ENCODE measurements around the gene TAS1R2. TPM values are rescaled to one million over a fixed set of nuclear protein-coding genes. Genes with fewer than 3 reads are reported as not detected.
"Not testable (repeated sequence)": the region's sequence is repeated elsewhere in the genome, so short reads cannot be mapped to it uniquely, and the experiment has no call there.

The TAS1R2 gene
- total RNA-seq, 1 donor from 2014 or later = not detected

- no peak for DNase-seq
Observed at GRCh38 chr1:18868354-18868753, 8.9 kb upstream of the TAS1R2 start.

- DNase-seq = no peak
Observed at GRCh38 chr1:18866846-18867245, 7.4 kb upstream of the TAS1R2 start.

GRCh38 chr1:18866314-18866713 lies 6.9 kb upstream of the TAS1R2 start:
- no peak for DNase-seq

GRCh38 chr1:18865176-18865575 lies 5.7 kb upstream of the TAS1R2 start:
- no peak for DNase-seq

- DNase-seq = no peak
Observed at GRCh38 chr1:18861590-18861989, 2.1 kb upstream of the TAS1R2 start.

- no peak for DNase-seq
Observed at GRCh38 chr1:18861082-18861481, 1.6 kb upstream of the TAS1R2 start.

- no peak for DNase-seq
Observed at GRCh38 chr1:18858070-18858688, 1.3 kb downstream of the TAS1R2 start.

- DNase-seq = no peak
Observed at GRCh38 chr1:18856435-18856834, 3.0 kb downstream of the TAS1R2 start.

GRCh38 chr1:18855573-18855972 lies 3.9 kb downstream of the TAS1R2 start:
- no peak for DNase-seq

GRCh38 chr1:18854331-18855025 lies 5.0 kb downstream of the TAS1R2 start:
- DNase-seq = no peak

GRCh38 chr1:18852501-18852900 lies 7.0 kb downstream of the TAS1R2 start:
- DNase-seq = no peak

- DNase-seq = no peak
Observed at GRCh38 chr1:18849261-18849711, 10.2 kb downstream of the TAS1R2 start.

- not testable (repeated sequence) for DNase-seq
Observed at GRCh38 chr1:18847723-18848122, 11.7 kb downstream of the TAS1R2 start.

GRCh38 chr1:18840145-18840544 lies 19.3 kb downstream of the TAS1R2 start:
- no peak for DNase-seq

- DNase-seq = no peak
Observed at GRCh38 chr1:18836654-18837053, 22.8 kb downstream of the TAS1R2 start.

- not testable (repeated sequence) for DNase-seq
Observed at GRCh38 chr1:18832319-18832718, 27.1 kb downstream of the TAS1R2 start.

GRCh38 chr1:18831656-18832055 lies 27.8 kb downstream of the TAS1R2 start:
- no peak for DNase-seq

- DNase-seq = no peak
Observed at GRCh38 chr1:18830596-18830995, 28.9 kb downstream of the TAS1R2 start.

GRCh38 chr1:18829671-18830070 lies 29.8 kb downstream of the TAS1R2 start:
- no peak for DNase-seq

- no peak for DNase-seq
Observed at GRCh38 chr1:18828224-18828623, 31.2 kb downstream of the TAS1R2 start.

GRCh38 chr1:18823438-18823837 lies 36.0 kb downstream of the TAS1R2 start:
- no peak for DNase-seq

- peak; percentile 82 for DNase-seq
Observed at GRCh38 chr1:18820791-18821641, 38.4 kb downstream of the TAS1R2 start.

GRCh38 chr1:18819986-18820790 lies 39.3 kb downstream of the TAS1R2 start:
- no peak for DNase-seq
